AG04450 (cell line): ENCODE data around the gene SLC47A1. TPM values are rescaled to one million over a fixed set of nuclear protein-coding genes. Genes with fewer than 3 reads are reported as not detected.
A peak's percentile ranks its signal among the peaks of the same experiment; 100 is the strongest.

ENCODE experiments used
- CTCF ChIA-PET: fragments of 300-600, 350-600 bp; formaldehyde crosslinking; extraction: SDS; loops from one replicate; lab custom pipeline; 2022; ENCODE audit warnings: antibody characterized with exemption, inconsistent platforms; lab: Charles Lee
- POLR2A ChIA-PET: fragments of 350-600 bp; formaldehyde crosslinking; extraction: SDS; loops from one replicate; lab custom pipeline; 2021; ENCODE audit warnings: antibody characterized with exemption, inconsistent platforms; lab: Yijun Ruan, JAX
- DNase-seq: peaks from one replicate; pipeline ENCODE4 v3.0.0-alpha.2; 2011; ENCODE audit warnings: low read depth, low spot score
- H3K27ac ChIP-seq: one replicate; pipeline ENCODE4 v1.5.1; 2012; ENCODE audit warnings: low read depth, low read length, control low read depth
- H3K27me3 ChIP-seq: one replicate; pipeline ENCODE4 v1.6.0; 2012; ENCODE audit warnings: low read length; ENCODE audit not compliant: control insufficient read depth, insufficient read depth
- H3K4me3 ChIP-seq: 2 replicates; pipeline ENCODE4 v1.5.1; 2011; ENCODE audit warnings: mild to moderate bottlenecking, low read depth, low read length, control low read depth
- H3K9me3 ChIP-seq: 2 replicates; pipeline ENCODE4 v1.5.1; 2012; ENCODE audit warnings: low read length; ENCODE audit not compliant: control insufficient read depth, insufficient read depth
- polyA plus RNA-seq: library from polyadenylated mRNA; depleted of rRNA; stranded (reverse); fragments of >200 nt; gene quantifications from 2 replicates; pipeline ENCODE4 v1.2.3, GENCODE V29; 2011
- TF ChIP-seq, protein P1 (sequence below): IDR thresholded peaks from 2 replicates; pipeline ENCODE4 v1.5.1; 2011; ENCODE audit warnings: low read depth, low read length, control low read depth, inconsistent platforms

Gene SLC47A1
- polyA plus RNA-seq, 1 experiment, result 0.06 TPM

GRCh38 chr17:19570544-19571062 is 36.9 kb downstream of the SLC47A1 start:
- POLR2A ChIA-PET, result no interaction called here
- no peaks in the 10 kb centered on the region for H3K9me3 ChIP-seq
- CTCF ChIA-PET, result no interaction called here
- DNase-seq, result no peak
- H3K4me3 ChIP-seq, result no peak overlapping the region
- TF ChIP-seq, protein P1, sequence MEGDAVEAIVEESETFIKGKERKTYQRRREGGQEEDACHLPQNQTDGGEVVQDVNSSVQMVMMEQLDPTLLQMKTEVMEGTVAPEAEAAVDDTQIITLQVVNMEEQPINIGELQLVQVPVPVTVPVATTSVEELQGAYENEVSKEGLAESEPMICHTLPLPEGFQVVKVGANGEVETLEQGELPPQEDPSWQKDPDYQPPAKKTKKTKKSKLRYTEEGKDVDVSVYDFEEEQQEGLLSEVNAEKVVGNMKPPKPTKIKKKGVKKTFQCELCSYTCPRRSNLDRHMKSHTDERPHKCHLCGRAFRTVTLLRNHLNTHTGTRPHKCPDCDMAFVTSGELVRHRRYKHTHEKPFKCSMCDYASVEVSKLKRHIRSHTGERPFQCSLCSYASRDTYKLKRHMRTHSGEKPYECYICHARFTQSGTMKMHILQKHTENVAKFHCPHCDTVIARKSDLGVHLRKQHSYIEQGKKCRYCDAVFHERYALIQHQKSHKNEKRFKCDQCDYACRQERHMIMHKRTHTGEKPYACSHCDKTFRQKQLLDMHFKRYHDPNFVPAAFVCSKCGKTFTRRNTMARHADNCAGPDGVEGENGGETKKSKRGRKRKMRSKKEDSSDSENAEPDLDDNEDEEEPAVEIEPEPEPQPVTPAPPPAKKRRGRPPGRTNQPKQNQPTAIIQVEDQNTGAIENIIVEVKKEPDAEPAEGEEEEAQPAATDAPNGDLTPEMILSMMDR, result no peak
- no peak overlapping the region for H3K27ac ChIP-seq
- H3K27me3 ChIP-seq, result peaks cover 44% of the 10 kb centered on the region

DNA sequence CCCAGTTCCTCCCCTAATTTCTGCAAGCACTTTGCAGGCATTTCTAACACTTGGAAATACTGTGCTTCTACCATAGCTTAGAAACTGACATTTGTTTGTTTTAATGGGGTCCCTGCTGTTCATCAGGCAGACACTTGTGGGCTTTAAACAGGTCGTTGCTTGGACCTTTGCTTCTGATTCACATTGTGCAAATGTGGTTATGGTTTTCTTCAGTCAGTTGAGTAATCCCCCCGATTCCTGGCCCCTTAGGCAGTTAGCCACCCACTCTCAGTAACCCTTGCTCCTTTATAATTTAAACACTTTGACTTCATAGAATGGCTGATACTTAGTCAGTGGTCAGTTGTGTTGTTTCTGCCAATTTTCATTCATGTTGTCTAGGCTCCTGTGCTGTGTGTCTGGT is 39.4 kb downstream of the SLC47A1 start:
- H3K27me3 ChIP-seq, result peaks cover 44% of the 10 kb centered on the region
- H3K4me3 ChIP-seq, result no peak overlapping the region
- no peak overlapping the region for H3K27ac ChIP-seq
- DNase-seq, result peak; percentile 36
- TF ChIP-seq, protein P1, result no peak
- no peaks in the 10 kb centered on the region for H3K9me3 ChIP-seq
- ChIA-PET POLR2A (no interaction called here), CTCF (no interaction called here)

DNA sequence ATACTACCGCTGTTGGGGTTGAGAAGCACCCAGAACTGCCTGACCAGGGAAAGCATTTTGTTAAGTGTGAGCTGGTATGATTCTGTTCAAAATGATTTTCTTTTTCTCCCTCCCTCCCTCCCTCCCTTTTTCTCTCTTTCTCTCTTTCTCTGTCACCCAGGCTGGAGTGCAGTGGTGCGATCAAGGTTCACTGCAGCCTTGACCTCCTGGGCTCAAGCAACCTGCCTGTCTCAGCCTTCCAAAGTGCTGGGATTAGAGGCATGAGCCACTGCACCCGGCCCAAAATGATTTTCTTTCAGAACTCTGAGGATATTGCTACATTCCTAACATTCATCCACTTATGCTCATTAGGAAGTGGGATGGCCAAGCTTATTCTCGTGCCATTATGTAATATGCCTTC is 41.3 kb downstream of the SLC47A1 start:
- ChIA-PET CTCF (no interaction called here), POLR2A (no interaction called here)
- H3K4me3 ChIP-seq, result no peak overlapping the region
- peaks cover 54% of the 10 kb centered on the region for H3K27me3 ChIP-seq
- TF ChIP-seq, protein P1, result no peak
- no peaks in the 10 kb centered on the region; the same call in 1 of the 2 replicates for H3K9me3 ChIP-seq
- no peak for DNase-seq
- H3K27ac ChIP-seq, result no peak overlapping the region

GRCh38 chr17:19578545-19578944 is 44.9 kb downstream of the SLC47A1 start:
- CTCF ChIA-PET, result no interaction called here
- TF ChIP-seq, protein P1, result no peak
- no peak for DNase-seq
- peaks cover 4% of the 10 kb centered on the region; the same call in 1 of the 2 replicates for H3K9me3 ChIP-seq
- peaks cover 50% of the 10 kb centered on the region for H3K27me3 ChIP-seq
- no peak overlapping the region for H3K4me3 ChIP-seq
- no peak overlapping the region for H3K27ac ChIP-seq
- POLR2A ChIA-PET, result no interaction called here

DNA sequence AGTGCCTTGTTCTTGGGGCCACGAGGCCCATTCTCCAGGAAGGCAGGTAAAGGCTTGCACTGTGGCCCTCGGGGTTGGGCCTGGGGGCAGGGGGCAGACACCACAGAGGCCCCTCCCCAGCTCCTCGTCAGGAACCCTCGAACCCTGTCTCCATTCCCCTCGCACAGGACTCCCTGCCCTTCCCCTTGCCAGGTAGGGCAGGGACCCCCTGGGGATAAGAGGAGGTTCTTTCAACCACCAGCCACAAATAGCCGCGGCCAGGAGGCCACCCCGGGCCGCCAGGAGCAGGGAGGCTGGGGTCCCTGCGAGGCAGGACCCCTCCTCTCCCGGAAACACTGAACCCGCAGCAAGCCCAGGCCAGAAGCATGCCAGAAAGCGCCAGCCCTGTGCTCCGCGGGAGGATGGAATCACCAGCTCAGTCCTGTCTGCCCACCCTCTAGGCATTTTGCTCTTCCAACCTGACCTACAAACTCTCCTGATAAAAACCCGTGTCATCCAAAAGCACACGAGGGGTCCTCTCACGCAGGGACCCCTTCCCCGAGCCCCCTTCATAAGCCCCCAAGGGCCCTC is 45.6 kb downstream of the SLC47A1 start:
- ChIA-PET CTCF (no interaction called here), POLR2A (no interaction called here)
- H3K9me3 ChIP-seq, result peaks cover 4% of the 10 kb centered on the region; the same call in 1 of the 2 replicates
- H3K27me3 ChIP-seq, result peaks cover 50% of the 10 kb centered on the region
- no peak overlapping the region for H3K27ac ChIP-seq
- no peak overlapping the region for H3K4me3 ChIP-seq
- DNase-seq, result no peak
- TF ChIP-seq, protein P1, result no peak
